Activated CD8-positive, alpha-beta memory T cell treated with anti-CD3 and anti-CD28 coated beads, Interleukin-2, amount 50 U/mL, for 4 hours (primary cell): ENCODE measurements around the gene MMAB.

ENCODE experiments used
- DNase-seq: peaks from one replicate; pipeline ENCODE4 v3.0.0-alpha.2; 2020

The MMAB gene

DNA sequence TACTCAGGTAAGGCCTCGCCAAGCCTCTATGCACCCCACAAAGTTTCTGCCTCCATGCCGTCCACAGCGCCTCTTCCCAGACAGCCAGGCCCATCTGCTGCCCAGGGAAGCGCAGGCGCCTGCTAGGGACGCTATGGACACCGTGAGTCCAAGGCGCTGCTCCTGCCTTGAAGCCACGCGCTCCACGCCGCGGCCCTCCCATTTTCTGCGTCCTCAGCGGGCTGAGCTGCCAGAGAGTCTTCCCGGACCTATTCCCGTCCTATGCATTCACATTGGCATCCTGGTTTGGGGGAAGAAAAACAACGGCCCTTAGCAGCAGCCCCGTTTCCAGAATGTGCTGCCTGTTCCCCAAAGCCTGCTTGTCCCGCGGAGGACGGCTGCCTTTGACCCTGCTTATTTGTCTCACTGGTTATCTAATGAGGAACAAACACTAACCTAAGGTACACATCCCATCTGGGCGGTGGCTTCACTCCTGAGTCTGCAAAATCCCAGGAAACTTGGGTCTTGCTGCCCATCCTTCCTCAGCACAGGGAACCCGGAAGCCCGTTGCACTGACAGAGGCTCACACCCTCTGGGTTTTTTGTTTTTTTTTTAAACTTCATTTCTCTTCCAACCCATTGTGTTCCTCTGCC lies 38.0 kb downstream of the MMAB start:
- no peak for DNase-seq

DNA sequence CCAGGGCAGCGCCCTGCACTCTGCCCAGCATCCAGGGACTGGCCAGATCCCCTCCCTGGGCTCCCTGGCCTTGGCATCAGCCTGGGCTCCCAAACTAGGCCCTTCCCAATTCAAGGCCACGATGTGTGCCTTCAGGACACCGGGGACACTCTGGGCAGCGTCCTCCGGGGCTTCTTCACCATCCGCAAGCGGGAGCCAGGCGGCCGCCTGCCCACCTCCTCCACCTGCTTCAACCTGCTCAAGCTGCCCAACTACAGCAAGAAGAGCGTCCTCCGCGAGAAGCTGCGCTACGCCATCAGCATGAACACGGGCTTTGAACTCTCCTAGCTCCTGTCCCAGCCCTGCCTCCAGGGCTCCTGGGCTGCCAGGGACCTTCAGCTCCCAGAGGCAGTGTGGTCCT lies 38.8 kb downstream of the MMAB start:
- no peak for DNase-seq

DNA sequence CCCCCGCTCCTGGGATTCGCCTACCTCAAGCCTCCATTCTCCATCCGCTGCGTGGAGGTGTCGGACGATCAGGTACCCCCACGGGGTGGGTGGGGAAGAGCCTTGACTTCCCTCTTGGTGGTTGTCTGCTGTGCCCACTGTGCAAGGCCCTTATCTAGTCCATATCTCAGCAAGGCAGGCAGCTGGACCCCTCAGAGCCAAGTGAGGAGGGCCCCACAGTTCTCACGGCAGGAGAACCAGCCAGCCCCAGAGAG lies 39.9 kb downstream of the MMAB start:
- DNase-seq, result no peak

DNA sequence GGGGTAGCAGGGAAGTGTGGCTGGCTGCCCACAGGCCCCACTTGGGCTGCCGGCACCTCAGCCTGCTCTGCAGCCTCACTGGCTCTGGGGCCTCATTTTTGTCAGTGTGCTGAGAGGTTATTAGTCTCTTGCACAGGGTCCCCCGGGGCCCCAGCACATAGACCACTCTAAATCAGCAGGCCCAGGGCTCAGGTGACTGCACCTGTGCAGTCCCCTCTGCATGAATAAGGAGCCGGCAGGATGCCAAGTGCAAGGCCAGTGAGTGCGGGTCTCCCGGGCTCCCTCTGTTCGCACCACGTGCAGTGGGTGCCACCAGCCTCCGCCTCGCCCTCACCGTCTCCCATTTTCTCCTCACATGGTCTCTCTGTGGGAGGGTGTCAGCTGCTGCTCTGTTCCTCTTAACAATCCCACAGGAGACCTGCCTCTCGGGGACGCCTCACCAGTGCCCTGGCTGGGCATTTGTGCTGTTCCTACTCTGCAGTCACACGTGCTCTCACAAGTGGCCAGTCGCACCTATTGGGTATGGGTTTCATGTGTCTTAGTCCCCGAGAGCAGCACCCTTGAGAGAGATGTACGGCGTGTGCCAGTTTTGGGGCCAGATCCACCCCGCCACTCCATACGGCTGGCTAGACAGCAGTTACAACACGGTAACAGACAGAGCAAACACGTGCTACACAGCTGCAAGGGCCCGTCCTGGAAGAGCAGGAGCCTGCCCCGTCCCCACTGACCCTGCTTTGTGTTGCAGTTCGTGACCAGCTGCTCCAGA lies 40.4 kb downstream of the MMAB start:
- no peak for DNase-seq

DNA sequence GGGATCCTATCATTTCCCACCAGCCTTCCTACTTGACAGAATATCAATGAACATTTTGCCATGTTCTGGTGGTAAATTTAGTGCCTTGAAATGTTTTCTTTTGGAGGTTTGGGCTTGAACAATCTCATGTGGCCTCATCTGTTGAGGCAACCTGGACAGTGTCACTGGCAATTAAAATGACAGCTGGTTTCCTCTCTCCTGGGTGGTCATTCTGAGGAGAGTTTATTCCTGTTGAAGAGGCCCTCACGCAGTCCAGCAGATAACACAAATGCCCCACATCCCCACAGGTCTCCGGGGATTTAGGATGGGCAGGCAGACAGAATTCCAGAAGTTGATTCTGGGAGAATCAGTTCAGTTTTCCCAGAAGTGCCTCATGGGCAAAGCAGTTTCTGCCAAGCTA lies 41.9 kb downstream of the MMAB start:
- no peak for DNase-seq

DNA sequence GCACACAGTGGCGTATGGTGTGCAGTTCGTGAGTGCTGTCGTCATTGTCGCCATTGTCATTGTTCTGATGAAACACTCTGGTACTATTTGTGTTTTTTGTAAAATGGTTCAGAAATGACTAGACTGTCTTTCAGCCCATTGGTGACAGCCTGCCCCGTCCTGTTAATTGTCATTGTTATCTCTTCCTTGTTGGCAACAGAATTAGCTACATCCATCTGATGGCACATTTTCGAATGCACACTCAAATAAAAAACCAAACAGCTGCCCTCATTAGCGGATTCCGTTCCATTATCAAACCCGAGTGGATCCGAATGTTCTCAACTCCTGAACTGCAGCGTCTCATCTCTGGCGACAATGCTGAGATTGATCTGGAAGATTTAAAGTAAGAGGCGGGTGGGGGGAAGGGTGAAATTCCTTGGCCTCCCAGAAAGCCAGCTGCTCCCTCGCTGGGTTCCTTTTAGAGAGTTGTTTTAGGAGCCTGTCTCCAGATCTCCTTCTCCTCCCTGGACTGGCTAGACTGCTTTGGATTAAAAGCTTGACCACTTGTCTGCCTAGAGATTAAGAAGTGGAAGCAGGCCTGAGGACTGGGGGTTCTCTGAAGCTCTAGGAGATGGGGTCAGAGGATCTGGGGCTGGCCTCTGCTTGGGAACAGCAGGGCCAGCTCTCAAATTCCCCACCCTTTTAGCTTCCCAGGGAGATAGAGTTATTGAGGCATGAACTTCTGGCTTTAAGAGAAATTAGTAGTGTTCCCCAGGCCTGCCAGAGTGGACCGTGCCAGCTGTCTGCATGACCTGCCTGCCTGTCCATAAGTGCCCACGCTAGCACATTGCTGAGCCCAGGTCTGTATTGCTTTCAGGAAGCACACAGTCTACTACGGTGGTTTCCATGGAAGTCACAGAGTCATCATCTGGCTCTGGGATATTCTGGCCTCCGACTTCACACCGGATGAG lies 43.3 kb downstream of the MMAB start:
- no peak for DNase-seq

DNA sequence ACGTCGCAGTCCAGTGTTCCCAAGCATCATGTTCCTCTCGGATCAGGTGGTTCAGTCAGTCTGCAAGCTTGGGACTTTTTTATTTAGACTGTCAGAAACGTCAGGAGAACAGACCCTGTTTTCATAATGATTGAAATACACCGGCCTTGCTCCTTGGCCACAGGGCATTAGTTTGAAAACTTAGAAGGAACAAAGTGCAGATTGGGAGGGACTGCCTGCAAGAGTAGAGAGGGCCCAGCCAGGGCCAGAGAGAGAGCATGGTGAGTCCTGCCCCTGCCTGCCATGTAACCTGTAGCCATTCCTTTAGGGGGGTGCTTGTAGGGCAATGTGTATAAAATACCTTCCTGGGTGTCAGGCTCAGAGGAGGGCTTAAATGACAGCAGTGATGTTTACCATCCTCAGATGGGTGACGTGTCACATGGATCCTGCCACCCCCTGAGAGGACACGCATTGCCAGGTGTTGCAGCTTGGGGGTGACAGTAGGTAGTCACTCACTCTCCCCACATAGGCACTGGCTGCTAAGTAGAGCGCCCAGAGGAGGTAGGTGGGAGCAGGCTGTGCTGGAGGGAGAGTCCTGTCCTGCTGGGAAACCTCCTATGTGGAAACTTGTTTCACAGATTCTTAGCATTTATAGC lies 45.7 kb downstream of the MMAB start:
- DNase-seq, result no peak

DNA sequence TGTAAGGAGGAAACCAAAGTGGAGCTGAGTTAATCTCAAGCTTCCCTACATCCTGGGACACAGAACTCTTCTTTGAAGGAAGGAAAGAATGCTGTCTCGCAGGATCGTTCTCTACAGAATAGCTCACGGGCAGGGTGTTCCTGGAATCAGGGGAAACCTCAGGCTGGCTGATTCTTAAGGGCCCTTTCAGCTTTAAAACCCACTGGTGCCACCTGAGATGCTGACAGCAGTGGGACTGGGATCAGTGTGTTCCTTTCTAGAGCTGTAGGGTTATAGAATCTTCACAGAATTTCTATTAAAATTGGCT lies 48.1 kb downstream of the MMAB start:
- no peak for DNase-seq

DNA sequence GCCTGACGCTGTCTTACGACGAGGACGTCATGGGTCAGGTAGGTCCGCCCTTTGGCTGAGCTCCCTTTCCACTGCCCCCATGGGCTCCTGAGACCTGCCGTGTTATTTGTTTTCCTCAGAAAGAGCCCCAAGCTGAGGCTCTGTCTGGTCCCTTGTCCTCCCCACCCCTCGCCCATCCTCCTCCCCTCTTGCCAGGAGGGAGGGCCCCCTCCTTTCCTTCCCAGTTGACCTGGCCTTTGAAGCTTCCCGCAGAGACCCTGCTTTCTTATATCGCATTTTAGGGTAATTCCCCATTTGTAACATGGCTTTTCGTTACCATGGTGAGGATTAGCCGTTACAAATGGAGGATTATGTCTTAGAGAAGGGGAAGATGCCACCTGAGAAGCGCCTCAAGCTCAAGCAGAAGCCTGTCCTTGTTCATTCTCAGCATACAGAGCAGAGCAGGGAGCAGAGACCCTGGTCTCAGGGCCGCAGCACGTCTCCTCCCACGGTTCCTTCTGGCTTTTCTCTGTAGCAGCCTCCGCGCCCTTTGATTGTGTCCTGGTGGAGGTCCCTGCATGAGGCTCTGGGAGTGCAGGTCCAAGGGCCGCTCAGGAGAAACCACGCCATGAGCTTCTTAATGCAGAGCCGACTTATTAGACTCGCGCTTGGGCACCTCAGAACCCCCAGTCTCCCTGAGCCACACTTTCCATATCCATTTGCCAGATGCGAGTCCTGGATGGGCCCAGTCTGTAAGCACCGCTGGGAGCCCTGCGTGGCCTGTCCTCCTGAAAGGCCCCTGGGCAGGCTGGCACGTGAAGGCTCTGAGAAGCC lies 48.6 kb downstream of the MMAB start:
- DNase-seq, result no peak

DNA sequence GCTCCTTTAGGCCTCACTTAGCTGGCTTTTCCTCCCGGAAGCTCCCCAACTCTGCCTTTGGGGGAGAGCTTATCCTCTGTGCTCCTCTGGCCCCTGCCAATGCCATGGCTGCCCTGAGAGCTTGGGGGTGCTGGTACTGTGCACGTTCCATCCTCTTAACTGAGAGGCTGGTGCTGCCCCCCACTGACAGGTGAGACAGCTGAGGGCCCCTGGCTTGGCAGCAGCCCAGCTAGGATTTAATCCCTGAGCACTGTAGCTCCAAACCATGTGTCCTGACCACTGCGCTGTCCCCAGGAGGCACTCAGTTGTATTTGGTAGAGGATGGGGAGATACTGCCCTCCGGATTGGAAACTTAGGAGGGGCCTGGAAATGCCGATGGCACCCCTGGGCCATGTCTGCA lies 49.8 kb downstream of the MMAB start:
- no peak for DNase-seq

DNA sequence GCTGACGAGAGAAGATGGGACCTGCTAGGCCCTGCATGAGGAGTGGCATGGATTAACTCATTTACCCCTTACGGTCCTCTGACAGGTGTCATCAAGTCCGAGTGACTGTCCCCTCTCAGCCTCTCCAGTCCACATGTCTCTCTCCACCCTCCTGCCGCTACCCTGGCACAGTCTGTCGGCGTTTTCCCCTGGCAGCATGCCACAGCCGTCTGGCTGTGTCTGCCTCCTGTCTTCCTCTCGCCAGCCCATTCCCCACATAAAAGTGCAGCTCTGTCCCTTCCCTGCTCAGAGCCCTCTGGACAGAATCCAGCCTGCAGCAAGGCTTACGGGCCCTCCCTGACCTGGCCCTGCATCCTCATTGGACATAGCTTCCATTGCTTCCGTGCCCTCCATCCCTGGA lies 50.2 kb downstream of the MMAB start:
- DNase-seq, result no peak

DNA sequence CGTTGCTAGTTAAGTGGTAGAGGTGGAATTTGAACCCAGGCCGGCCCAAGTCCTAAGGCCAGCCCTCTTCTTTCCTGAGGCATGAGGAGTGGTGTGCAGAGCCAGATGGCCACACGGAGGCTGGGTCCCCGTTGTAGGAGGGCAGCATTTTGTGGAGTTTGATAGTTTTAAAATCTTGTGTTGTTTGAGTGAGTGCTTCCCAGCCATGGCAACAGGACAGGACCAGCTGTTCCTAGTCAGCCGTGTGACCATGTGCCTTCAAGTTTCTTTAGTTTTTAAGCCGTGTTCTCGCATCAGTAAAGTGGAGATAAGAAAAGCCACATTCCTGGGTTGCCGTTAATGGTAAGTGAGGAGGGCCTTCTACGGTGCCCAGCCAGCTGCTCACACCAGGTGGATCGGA lies 51.5 kb downstream of the MMAB start:
- no peak for DNase-seq

DNA sequence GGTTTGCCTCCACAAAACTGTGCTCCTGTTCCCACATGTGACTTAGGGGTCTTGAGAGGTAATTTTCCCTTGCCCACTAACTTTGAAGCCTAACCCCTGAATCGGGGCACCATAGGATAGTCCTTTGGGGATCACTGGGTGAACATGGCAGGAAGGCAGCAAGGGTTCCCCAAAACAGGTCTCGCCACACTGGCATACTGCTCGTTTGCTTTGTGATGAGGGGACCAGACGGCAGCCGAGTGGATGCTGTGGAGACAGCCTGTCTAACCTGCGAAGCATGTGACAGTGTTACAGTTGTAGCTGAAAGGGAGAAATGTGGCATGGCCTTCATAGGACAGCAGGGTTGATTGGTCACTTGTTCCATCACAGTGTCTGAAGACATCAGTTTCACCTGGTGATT lies 53.5 kb downstream of the MMAB start:
- no peak for DNase-seq

DNA sequence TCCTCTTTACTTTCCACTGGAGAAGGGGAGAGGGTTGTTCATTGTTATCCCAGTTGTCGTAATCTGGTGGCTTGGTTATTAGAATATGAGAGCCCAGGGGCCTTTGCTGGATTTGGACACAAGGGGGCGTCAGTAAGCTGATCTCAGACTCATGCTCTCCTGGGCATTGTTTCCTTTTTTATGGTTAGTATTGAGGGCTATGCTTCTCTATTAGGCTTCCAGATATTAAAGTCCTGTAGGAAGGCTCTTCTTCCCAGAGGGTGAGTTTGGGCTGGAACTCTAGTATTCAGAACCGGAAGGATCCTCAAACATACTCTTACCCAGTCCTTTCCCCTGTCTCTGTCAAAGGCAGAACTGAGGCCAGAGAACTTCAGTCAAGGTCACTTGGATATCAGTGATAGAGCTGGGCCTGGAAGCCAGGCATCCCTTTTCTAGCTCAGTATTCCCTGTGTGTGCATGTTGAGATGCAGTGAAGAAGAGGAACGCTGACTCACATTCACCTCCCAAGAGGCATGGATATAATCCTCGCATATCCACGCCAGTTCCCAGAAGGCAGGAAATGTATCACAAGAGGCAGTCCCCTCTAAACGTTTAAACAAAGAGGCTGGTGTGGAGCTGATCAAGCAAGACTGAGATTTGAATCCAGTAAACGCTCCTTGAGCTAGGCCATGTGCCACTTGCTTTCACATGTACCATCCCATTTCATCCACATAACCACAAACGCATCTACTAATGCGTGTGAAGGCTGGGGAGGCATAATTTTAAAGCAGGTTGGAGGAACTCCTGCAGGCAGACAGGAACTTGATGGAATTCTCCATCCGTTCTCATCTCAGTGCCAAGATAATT lies 54.3 kb downstream of the MMAB start:
- DNase-seq, result peak; percentile 53

DNA sequence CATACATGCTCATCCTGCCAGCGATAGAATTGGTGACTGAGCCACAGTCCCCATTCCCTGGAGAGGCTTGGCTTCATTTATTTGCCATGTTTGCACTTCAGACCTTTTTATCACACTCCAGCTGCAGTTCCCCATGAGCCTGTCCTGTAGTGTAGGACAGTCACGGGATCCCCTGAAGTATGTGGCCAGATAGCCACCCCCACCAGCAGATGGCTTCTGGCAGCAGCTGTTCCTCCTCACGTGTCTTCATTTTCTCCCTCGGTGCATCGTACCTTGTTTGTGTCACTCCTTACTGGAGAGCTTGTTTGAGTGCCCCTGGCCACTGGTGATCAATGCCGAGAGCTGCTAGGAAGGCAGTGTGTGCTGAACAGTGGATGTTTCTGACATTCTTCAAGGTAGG lies 55.7 kb downstream of the MMAB start:
- no peak for DNase-seq

DNA sequence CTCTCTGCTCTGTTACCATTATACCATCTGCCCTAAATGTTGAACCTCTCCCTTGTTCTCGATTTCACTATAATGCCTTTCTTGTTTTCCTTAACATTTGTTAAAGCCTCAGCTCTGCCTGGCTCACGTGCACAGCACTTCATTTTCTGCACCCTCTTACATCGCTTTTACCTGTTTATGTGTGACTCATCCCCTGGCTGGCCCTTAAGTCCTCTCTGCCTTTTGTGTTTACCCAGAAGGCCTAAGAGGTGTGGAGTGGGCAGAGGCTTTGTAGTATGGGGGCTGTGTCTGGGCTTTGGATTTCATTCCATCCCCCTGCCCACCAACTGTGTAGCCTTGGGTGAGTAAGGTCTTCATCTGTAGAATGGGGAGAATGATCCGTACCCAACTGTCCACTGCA lies 59.3 kb downstream of the MMAB start:
- no peak for DNase-seq

DNA sequence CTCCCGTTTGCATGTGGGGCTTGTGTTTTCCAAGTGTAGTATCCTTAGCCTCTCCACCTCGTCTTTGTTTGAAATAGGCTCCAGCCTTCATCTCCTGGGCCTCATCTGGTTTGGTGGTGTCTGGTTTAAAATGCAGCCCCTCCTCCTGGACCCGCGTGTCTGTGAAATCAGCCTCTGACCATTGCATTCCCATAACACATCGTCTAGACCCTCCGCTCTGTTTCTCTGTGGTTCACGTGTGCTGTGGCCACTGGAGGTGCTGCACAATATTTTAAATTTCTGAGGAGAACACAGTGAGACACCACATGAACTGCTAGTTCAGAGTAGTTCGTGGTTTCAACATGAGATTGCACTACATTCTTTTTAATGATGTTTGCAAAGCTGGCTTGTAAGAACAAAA lies 60.3 kb downstream of the MMAB start:
- no peak for DNase-seq

DNA sequence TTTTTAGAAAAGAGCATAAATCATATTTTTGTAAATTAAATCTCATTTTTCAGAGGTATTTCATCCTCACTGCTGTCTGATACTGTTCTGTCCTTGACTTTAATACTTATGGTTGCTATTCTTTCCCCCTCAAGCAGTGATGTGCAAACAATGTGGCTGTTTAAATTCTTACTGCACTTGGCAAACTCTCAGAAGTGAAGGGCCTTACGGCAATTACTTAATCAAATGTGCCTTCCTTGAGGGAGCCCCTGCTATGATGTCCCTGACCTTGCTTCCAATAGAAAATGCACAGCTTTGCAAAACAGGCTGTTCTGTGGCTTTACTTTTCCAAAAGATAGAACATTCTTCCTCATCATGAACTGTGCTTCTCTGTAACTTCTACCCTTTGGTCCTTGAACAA lies 60.7 kb downstream of the MMAB start:
- DNase-seq, result no peak

DNA sequence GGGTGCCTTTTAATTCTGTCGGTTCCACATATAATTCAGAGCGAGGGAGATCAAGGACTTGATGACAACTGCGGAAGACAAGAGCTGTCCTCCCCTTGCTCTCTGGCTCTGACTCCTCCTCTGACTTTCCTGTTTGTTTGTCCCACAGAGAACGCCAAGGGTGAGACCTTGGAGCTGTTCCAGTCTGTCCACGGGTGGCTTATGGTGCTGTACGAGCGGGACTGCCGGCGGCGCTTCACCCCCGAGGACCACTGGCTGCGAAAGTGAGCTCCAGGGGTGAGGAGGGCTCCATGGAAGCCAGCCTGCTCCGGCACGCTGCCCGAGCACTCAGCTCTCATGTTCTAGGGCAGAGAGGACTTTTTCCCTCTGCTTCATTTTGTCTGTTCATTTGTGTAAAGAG lies 63.1 kb downstream of the MMAB start:
- no peak for DNase-seq

DNA sequence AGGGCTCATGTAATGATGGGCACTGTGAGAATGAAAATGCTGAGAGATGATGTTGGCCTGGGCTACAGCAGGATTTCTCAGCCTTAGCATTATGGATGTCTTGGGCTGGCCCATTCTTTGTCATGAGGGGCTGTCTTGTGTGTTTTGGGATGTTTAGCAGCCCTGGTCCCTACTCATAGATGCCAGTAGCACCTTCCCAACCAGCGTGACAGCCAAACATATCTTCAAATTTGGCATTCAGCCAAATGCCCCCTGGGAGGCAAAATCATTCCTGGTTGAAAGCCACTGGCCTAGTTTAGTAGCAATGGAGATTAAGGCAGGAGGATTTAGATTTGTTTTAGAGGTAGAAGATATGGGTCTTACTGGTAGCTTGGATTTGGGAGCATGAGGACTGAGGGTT lies 69.2 kb downstream of the MMAB start:
- no peak for DNase-seq
